ENCODE results near the gene EPHB2.
"Not testable (repeated sequence)": the region's sequence is repeated elsewhere in the genome, so short reads cannot be mapped to it uniquely, and the experiment has no call there.

The EPHB2 gene

DNA sequence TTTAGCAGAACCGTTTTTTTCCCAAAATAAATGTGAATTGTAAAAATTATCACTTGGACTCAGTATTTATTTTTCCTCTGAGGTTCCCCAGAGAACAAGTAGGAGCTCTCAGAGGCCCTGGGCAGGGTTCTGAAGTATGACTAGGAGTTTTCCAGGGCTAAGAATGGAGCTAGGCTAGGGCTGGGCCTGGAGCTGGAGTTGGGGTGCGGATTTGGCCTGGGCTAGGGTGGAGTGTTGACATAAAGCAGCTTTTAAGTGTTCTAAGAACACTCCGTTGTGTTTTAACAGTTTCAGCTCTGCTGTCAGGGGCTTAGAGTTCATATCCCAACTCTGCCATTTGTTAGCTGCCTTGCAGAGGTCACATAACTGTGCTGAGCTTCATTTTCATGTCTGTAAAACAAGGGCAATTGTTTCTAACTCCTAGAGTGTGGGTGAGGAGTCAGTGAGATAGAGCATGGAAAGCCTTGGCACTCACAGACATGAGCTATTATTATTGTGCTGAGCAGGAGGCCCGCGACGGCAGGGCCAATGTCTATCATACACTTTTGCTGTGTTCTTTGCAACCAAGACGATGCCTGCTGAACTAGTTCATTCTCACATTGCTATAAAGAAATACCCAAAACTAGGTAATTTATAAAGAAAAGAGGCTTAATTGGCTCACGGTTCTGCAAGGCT lies 210.9 kb downstream of the EPHB2 start:
- Histone ChIP-seq H3K4me3 (ENCODE audit: low read length) (no peak overlapping the region), H3K9ac (ENCODE audit: low read length) (no peak overlapping the region), H3K9me3 (ENCODE audit: control insufficient read depth, low read depth, low read length) (no peaks in the 10 kb centered on the region), H3K4me1 (ENCODE audit: control insufficient read depth, low read depth, low read length) (peaks cover 3% of the 10 kb centered on the region), H3K27me3 (ENCODE audit: control insufficient read depth, insufficient read depth, low read length) (no peaks in the 10 kb centered on the region), H3K27ac (ENCODE audit: low read length) (no peak overlapping the region), H3K36me3 (ENCODE audit: control insufficient read depth, low read depth, low read length) (no peaks in the 10 kb centered on the region)

DNA sequence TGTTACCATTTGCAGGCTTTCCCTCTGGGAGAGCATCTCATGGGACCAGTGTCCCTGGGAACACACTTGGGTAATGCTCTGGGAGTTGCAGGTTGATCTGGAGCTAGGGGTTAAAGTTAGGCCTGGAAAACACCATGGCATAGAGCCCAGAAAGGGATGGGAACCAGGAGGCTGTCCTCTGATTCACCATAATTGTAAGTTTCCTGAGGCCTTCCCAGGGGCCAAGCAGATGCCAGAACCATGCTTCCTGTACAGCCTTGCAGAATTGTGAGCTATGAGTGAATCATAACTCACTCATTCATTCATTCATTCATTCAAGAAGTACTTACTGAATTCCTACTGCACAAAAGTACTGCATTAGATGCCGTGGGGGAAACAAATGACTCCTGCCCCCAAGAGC lies 212.0 kb downstream of the EPHB2 start:
- Histone ChIP-seq H3K4me1 (ENCODE audit: control insufficient read depth, low read depth, low read length) (peaks cover 3% of the 10 kb centered on the region), H3K27me3 (ENCODE audit: control insufficient read depth, insufficient read depth, low read length) (no peaks in the 10 kb centered on the region), H3K36me3 (ENCODE audit: control insufficient read depth, low read depth, low read length) (no peaks in the 10 kb centered on the region), H3K4me3 (ENCODE audit: low read length) (no peak overlapping the region), H3K27ac (ENCODE audit: low read length) (no peak overlapping the region), H3K9me3 (ENCODE audit: control insufficient read depth, low read depth, low read length) (no peaks in the 10 kb centered on the region), H3K9ac (ENCODE audit: low read length) (no peak overlapping the region)

GRCh38 chr1:22925111-22925510 lies 214.5 kb downstream of the EPHB2 start:
- Histone ChIP-seq H3K27ac (ENCODE audit: low read length) (no peak overlapping the region), H3K9ac (ENCODE audit: low read length) (no peak overlapping the region), H3K36me3 (ENCODE audit: control insufficient read depth, low read depth, low read length) (no peaks in the 10 kb centered on the region), H3K9me3 (ENCODE audit: control insufficient read depth, low read depth, low read length) (no peaks in the 10 kb centered on the region), H3K4me3 (ENCODE audit: low read length) (no peak overlapping the region), H3K4me1 (ENCODE audit: control insufficient read depth, low read depth, low read length) (no peaks in the 10 kb centered on the region), H3K27me3 (ENCODE audit: control insufficient read depth, insufficient read depth, low read length) (no peaks in the 10 kb centered on the region)

DNA sequence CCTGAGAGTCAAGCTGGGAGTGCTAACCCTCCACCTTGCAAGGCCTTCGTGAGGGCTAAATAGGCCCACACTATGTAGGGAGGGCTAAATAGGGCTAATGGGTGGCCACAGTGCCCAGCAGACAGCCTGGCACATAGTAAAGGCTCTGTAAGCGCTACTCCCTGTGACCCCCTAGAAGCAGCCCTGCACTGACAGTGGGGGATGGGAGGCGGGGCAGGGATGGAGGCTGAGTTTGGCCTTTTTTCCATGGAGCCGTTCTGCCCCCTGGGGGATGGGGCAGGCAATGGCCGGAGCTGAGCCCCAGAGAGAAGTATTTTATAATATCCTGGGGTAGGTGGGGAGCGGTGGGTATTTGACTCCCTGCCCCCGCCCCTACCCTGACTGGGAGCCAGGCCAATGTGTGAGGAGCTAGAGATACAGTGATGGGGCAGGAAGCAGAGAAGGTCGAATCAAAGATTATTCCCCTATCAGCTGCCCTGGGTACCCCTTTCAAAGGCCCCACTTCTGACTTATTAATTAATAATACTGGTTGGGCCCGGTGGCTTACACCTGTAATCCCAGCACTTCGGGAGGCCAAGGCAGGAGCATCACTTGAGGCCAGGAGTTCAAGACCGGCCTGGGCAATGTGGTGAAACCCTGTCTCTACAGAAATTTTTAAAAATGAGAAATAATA lies 219.7 kb downstream of the EPHB2 start:
- Histone ChIP-seq H3K4me3 (ENCODE audit: low read length) (no peak overlapping the region), H3K27ac (ENCODE audit: low read length) (no peak overlapping the region), H3K27me3 (ENCODE audit: control insufficient read depth, insufficient read depth, low read length) (no peaks in the 10 kb centered on the region), H3K4me1 (ENCODE audit: control insufficient read depth, low read depth, low read length) (no peaks in the 10 kb centered on the region), H3K36me3 (ENCODE audit: control insufficient read depth, low read depth, low read length) (no peaks in the 10 kb centered on the region), H3K9me3 (ENCODE audit: control insufficient read depth, low read depth, low read length) (no peaks in the 10 kb centered on the region), H3K9ac (ENCODE audit: low read length) (no peak overlapping the region)

DNA sequence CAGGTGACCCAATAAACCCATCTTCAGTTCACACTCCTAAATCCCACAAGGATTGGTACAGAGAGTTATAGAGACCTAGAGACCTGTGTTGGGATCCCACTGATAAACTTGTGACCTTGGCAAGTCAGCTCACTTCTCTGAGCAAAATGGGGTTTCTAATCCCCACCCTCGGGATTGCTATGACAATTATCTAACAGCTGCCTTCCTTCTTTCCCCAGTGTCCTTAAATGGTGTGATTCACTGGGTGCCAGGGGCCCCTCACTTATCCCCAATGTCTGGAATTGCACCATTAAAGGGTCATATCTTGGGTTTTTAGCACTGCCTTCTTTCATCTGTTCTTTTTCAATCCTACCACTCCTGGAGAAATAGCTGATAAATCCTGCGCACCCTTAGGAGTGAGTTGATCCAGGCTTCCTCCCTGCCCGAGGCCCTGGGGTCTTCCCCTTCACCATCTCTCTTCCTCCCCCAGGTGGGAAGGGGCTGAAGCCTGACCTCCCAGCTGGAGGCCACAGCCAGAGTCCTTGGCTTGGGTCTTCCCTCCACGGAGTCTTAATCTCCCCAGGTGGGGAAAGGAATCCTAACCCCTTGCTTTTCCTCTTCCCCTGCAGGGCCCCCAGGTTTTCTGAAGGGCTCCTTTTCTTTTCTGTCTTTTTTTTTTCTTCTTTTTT lies 222.3 kb downstream of the EPHB2 start:
- no peaks in the 10 kb centered on the region for H3K27me3 ChIP-seq (ENCODE audit: control insufficient read depth, insufficient read depth, low read length)
- H3K27ac ChIP-seq (ENCODE audit: low read length): no peak overlapping the region
- no peak overlapping the region for H3K4me3 ChIP-seq (ENCODE audit: low read length)
- H3K36me3 ChIP-seq (ENCODE audit: control insufficient read depth, low read depth, low read length): no peaks in the 10 kb centered on the region
- no peaks in the 10 kb centered on the region for H3K9me3 ChIP-seq (ENCODE audit: control insufficient read depth, low read depth, low read length)
- H3K9ac ChIP-seq (ENCODE audit: low read length): no peak overlapping the region
- H3K4me1 ChIP-seq (ENCODE audit: control insufficient read depth, low read depth, low read length): no peaks in the 10 kb centered on the region

DNA sequence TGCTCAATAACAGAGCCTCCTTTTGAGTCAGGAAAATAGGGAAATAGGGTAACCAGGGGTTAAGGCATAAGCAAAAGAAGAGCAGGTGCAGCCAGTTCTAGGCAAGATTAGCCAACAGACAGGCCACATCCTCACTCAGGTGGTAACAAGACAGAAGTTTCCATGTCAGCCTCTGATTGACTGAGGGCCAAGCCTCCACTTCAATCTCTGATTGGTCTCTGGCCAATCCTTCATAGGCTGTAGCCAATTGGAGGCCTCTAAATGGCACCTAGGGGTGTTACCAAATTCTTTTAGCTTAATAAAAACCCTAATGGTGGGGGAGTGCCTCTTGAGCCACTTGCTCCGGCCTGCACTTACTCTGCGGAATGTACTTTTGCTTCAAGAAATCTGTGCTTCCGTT lies 224.8 kb downstream of the EPHB2 start:
- no peaks in the 10 kb centered on the region for H3K4me1 ChIP-seq (ENCODE audit: control insufficient read depth, low read depth, low read length)
- H3K9me3 ChIP-seq (ENCODE audit: control insufficient read depth, low read depth, low read length): no peaks in the 10 kb centered on the region
- no peaks in the 10 kb centered on the region for H3K36me3 ChIP-seq (ENCODE audit: control insufficient read depth, low read depth, low read length)
- no peak overlapping the region for H3K9ac ChIP-seq (ENCODE audit: low read length)
- no peak overlapping the region for H3K4me3 ChIP-seq (ENCODE audit: low read length)
- no peaks in the 10 kb centered on the region for H3K27me3 ChIP-seq (ENCODE audit: control insufficient read depth, insufficient read depth, low read length)
- no peak overlapping the region for H3K27ac ChIP-seq (ENCODE audit: low read length)

DNA sequence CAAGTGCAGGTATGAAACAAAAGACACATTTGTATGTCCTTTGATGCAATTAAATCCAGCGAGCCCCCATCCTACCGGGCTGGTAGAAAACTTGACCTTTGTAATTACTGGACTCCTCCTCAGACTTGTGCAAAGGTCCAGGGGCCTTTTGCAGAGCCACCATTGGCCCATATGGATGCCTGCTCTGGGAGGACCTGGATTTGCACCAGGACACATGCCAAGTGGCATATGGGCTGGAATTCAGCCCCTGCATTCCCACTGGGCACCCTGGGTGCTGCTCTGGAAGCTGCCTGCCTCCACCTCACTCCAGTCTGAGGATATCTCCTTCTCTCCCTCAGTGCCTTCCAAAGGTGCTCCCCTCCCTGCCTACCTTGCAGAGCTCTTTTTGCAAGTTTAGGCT lies 226.0 kb downstream of the EPHB2 start:
- Histone ChIP-seq H3K27me3 (ENCODE audit: control insufficient read depth, insufficient read depth, low read length) (no peaks in the 10 kb centered on the region), H3K4me3 (ENCODE audit: low read length) (no peak overlapping the region), H3K9me3 (ENCODE audit: control insufficient read depth, low read depth, low read length) (no peaks in the 10 kb centered on the region), H3K27ac (ENCODE audit: low read length) (no peak overlapping the region), H3K36me3 (ENCODE audit: control insufficient read depth, low read depth, low read length) (no peaks in the 10 kb centered on the region), H3K4me1 (ENCODE audit: control insufficient read depth, low read depth, low read length) (no peaks in the 10 kb centered on the region), H3K9ac (ENCODE audit: low read length) (no peak overlapping the region)

DNA sequence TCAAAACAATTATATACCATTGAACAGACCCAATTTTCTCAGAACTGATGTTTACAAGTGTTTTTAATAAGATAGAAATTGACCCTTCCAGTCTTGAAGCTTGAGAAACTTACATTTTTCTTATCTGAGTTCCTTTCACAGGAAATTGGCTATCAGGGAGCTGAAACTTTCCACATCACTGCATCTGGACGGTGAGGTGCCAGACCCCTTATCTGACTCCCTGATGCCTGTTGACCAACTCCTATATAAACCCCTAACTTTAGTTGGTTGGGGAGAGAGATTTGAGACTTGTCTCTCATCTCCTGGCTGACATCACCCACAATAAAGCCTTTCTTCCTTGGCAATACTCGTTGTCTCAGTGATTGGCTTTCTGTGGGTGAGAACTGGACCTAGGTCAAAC lies 230.6 kb downstream of the EPHB2 start:
- Histone ChIP-seq H3K27ac (ENCODE audit: low read length) (no peak overlapping the region), H3K27me3 (ENCODE audit: control insufficient read depth, insufficient read depth, low read length) (no peaks in the 10 kb centered on the region), H3K36me3 (ENCODE audit: control insufficient read depth, low read depth, low read length) (no peaks in the 10 kb centered on the region), H3K9ac (ENCODE audit: low read length) (no peak overlapping the region), H3K9me3 (ENCODE audit: control insufficient read depth, low read depth, low read length) (no peaks in the 10 kb centered on the region), H3K4me3 (ENCODE audit: low read length) (no peak overlapping the region), H3K4me1 (ENCODE audit: control insufficient read depth, low read depth, low read length) (no peaks in the 10 kb centered on the region)

GRCh38 chr1:22944346-22945055 lies 233.9 kb downstream of the EPHB2 start:
- Histone ChIP-seq H3K36me3 (ENCODE audit: control insufficient read depth, low read depth, low read length) (no peaks in the 10 kb centered on the region), H3K9ac (ENCODE audit: low read length) (no peak overlapping the region)

GRCh38 chr1:22945171-22945570 lies 234.5 kb downstream of the EPHB2 start:
- not testable (repeated sequence) for H3K27ac ChIP-seq (ENCODE audit: low read length); H3K4me3 ChIP-seq (ENCODE audit: low read length); H3K9ac ChIP-seq (ENCODE audit: low read length); H3K4me1 ChIP-seq (ENCODE audit: control insufficient read depth, low read depth, low read length); H3K9me3 ChIP-seq (ENCODE audit: control insufficient read depth, low read depth, low read length); H3K27me3 ChIP-seq (ENCODE audit: control insufficient read depth, insufficient read depth, low read length); H3K36me3 ChIP-seq (ENCODE audit: control insufficient read depth, low read depth, low read length)

More at GRCh38 chr1:22944346-22945055, 233.9 kb downstream of the EPHB2 start:
- Histone ChIP-seq H3K9me3 (ENCODE audit: control insufficient read depth, low read depth, low read length) (no peaks in the 10 kb centered on the region), H3K4me1 (ENCODE audit: control insufficient read depth, low read depth, low read length) (no peaks in the 10 kb centered on the region), H3K27me3 (ENCODE audit: control insufficient read depth, insufficient read depth, low read length) (no peaks in the 10 kb centered on the region), H3K4me3 (ENCODE audit: low read length) (no peak overlapping the region), H3K27ac (ENCODE audit: low read length) (no peak overlapping the region)

- no peaks in the 10 kb centered on the region for H3K27me3 ChIP-seq (ENCODE audit: control insufficient read depth, insufficient read depth, low read length)
- no peaks in the 10 kb centered on the region for H3K9me3 ChIP-seq (ENCODE audit: control insufficient read depth, low read depth, low read length)
- no peak overlapping the region for H3K27ac ChIP-seq (ENCODE audit: low read length)
- H3K4me1 ChIP-seq (ENCODE audit: control insufficient read depth, low read depth, low read length): no peaks in the 10 kb centered on the region
- H3K4me3 ChIP-seq (ENCODE audit: low read length): no peak overlapping the region
- H3K9ac ChIP-seq (ENCODE audit: low read length): no peak overlapping the region
- no peaks in the 10 kb centered on the region for H3K36me3 ChIP-seq (ENCODE audit: control insufficient read depth, low read depth, low read length)
Measured at GRCh38 chr1:22949822-22950331, 239.2 kb downstream of the EPHB2 start.

All from iPS-18a (cell line).